ENCODE results near the gene SLC35E3.

SLC35E3 gene

DNA sequence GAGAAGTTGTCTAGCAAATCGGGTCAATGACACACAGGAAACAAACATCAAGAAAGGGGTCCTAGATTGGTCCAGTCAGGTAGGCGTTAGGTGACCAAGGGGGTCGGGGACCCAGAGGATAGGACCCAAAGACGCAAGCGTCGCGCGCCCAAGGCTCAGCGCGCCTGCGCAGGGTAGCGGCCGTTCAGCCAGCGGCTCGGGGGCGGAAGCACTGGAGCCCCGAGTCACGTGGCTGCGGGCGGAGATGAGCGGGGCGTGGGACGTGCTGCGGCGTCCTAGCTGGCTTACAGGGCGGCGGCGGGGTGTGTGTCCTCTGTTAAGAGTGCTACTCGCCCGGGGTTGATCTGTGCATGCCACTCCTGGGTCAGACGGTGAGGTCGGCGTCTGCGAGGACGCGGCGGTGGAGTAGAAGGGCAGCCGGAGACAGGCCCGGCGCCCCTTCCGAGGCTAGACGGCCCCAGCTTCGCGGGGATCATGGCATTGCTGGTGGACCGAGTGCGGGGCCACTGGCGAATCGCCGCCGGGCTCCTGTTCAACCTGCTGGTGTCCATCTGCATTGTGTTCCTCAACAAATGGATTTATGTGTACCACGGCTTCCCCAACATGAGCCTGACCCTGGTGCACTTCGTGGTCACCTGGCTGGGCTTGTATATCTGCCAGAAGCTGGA lies at the start of gene SLC35E3:
Gene SLC35E3 (plus strand): TSS at position 273 of the 668 bp plus-strand sequence. CDS start 202 bp downstream, at position 475.
- DNase-seq: peak; percentile 87

DNA sequence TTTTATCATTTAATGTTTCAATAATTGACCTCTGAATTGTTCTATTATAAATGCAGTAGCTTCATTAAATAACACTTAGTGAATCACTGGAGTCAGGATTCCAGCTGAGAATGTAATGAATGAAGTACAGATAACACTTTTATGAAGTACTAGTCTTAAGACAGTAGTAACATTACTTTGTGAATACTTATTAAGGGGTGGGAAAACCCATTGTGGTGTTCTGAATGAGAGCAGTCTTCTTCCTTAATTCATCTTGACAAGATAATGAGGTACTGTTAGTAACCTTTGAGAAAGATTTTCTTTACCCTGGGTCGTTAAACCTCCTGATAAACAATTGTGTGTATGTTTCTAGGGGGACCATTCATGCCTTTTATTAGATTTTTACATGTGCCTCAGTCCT lies 46.5 kb upstream of the SLC35E3 start:
- DNase-seq: no peak

DNA sequence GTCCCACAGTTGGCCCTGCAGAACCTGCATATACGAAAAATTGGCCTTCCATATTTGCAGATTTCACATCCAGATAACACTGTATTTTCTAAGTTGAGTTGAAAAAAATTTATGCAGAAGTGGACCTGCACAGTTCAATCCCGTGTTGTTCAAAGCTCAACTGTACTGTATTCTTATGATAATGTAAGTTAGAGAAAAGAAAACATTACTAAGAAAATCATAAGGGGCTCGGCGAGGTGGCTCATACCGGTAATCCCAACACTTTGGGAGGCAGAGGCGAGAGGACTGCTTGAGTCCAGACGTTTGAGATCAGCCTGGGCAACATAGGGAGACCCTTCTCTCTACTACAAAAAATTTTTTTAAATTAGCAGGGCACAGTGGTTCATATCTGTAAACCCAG lies 18.2 kb upstream of the SLC35E3 start:
- no peak for DNase-seq

DNA sequence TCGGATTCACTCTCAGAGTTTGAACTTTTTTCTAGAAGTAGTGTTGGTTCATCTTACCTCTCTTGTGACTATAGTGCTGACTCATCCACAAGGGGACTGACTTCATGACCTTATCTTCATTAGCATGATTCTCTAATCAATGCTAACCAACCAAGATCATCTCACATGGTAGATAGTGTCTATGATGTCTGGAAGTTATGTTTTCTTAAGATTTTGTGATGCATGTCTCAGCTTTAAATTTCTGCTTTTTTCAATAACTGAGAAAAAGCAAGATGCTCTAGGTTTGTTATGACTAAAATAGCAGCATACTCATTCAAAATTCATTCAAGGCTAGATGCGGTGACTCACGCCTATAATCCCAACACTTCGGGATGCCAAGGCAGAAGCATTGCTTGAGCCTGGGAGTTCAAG lies 12.3 kb upstream of the SLC35E3 start:
- no peak for DNase-seq

DNA sequence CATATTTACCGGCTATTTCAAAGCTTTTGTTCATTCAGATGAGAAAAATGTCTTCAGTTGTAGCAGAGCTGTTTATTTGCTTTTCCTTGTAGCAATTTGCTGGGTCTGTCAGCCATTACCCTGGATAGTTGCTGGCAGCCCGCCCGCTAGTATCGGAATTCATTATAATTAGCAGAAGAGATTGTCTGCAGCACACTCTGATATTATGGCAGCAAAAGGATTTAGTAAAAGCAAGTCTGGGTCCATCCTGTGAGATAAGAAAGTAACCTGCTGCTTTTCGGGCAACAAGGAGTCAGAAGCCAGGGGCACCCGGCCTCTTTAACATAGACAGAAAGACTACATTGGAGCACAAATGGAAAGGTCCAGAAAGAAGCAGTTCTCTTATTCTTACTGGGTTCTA lies 6.1 kb upstream of the SLC35E3 start:
- no peak for DNase-seq

DNA sequence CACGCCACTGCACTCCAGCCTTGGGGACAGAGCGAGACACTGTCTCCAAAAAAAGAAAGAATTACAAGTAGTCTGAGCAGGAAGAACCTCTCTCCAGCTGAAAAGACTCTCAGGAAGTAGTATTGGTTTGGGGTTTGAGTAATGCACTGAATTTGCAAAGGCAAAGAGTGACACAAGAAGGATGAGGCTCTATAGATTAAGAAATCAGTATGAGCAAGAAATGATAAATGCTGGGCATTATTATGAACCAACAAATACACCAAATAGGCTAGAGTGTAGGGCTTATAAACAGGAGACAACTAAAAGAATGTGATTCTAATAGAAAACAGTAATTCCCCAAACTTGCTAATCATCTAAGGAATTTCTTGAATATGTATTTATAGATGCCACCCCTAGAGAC lies 2.6 kb upstream of the SLC35E3 start:
- DNase-seq: no peak

DNA sequence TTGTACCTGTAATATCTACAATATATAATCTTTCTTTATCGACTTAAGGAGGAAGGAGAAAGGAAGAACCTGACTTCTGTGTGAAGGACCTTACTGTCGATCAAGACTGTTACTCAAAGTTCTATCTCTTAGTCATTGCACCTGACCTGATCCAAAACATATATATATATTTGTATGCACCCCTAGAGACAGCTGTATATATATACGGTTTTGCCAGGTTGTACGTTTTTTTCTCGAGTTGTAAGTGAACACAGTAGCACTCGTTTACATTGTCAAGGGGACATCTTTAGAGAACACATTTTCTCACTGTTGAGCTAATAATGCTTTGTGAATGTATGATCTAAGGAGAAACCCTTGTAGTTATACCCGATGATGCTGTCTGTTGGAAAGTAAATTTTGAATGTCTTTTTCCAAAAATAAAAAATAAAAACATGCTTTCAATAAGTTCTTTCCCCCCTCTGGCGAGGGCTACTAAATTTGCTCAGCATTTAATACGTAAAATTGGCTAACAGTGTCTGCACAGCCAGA lies 536 bp upstream of the SLC35E3 start:
- no peak for DNase-seq

DNA sequence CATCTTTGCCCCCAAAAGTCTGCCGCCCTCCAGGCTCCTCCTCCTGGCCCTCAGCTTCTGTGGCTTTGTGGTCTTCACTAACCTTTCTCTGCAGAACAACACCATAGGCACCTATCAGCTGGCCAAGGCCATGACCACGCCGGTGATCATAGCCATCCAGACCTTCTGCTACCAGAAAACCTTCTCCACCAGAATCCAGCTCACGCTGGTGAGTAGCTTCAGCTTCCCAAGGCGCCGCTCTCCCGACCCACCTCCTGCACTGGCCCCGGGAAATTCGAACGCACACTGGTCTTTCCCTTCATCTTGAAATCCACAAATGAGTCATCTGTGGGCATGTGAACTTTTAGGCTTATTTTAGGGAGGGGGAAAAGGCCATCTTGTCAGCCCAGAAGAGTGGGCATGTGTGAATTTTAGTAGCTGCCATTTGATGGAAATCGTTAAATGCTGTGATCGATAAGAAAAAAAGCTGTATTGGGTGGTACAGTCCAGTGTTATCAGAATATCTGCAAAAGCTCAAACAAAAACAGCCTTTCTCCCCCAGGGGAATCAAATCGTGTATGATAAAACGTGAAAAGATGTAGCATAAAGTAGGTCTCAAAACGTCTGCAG lies 700 bp downstream of the SLC35E3 start:
- DNase-seq: peak; percentile 4 to 11

DNA sequence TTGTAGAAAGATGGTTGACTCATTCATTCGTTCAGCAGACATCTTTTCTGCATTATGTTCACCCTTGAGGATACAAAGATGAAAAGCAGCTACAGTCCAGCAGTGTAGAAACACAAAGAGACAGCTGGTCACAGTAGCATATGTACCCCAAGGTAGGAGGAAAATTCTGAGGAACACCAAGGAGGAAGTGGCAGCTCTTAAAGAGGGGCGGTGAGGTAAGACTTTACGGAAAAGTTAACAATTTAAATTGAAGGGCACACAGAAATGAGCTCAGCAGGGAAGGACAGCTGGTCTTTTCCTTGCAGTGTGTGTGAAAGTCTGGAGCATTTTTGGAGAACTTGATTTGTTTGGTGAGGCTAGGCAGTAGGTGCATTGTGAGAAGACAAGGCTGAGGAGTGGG lies 3.5 kb downstream of the SLC35E3 start:
- DNase-seq: no peak

DNA sequence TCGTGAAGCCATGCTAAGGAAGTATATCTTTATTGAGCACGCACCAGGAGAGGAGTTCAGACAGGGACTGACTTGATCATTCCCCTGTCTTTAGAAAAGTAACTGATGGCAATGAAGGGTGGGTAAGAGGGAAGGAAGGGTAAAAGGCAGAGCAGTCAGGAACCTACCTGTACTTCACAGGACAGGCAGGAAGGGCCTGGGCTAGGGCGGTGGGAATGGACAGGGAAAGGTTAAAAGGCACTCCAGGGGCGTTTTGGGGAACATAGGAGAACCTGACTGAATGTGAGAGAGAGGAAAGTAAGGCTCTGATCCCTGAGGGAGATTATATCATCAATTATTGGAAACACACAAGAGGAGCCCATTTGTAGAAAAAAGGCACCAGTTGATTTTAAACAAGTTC lies 3.9 kb downstream of the SLC35E3 start:
- no peak for DNase-seq

DNA sequence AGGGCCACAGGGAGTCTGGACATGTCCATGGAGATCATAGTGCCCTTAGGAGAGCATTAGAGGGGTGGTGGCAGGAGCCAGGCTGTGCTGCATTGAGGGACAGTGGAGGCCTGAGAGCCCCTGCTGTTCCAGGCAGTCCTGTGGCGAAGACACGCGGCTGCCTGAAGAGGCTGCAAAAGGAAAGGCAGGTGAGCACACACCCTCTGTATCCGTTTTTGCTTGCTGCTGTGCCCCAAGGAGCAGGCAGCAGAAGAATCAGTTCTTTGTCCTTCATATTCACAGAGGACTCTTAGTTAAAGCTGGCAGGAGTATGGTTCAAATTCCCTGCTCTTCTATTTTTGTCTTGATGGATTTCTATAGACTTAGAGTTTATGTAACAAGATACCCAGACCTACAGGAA lies 4.5 kb downstream of the SLC35E3 start:
- DNase-seq: no peak

DNA sequence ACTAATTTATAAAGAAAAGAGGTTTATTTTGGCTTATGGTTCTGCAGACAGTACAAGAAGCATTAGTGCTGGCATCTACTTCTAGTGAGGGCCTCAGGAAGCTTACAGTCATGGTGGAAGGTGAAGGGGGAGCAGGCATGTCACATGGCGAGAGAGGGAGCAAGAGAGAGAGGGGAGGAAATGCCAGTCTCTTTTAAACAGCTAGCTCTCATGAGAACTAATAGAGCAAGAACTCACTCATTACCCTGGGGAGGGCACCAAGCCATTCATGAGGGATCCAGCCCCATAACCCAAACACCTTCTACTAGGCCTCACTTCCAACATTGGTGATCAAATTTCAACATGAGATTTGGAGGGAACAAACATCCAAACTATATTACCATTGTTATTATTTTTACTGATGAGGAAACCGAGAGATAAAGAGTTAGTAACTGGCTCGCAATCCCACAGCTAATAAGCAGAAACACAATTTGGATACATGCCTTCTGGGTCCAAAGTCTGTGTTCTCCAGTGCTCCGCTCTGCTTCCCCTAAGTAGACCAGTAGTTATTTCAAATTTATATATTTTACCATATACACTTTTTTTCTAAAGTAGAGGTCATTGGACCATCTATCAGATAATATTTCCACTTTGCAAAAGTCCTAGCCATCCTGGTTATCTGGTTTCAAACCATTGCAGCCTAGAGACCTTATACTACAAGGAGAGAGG lies 9.7 kb downstream of the SLC35E3 start:
- DNase-seq: no peak

DNA sequence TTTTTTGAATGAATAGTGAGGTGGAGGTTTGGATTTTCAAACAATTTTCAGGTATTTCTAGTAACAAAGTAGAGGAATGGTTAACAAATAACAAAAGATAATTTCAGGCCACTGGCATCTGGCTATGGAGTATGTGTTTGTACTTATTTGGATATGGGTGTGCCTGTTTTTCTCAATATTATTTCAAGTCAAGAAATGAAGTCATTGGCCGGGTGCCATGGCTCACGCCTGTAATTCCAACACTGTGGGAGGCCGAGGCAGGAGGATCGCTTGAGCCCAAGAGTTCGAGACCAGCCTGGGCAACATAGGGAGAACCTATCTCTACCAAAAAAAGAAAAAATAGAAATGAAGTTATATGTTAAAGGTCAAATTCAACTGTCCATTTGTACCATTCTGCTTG lies 13.9 kb downstream of the SLC35E3 start:
- DNase-seq: no peak

DNA sequence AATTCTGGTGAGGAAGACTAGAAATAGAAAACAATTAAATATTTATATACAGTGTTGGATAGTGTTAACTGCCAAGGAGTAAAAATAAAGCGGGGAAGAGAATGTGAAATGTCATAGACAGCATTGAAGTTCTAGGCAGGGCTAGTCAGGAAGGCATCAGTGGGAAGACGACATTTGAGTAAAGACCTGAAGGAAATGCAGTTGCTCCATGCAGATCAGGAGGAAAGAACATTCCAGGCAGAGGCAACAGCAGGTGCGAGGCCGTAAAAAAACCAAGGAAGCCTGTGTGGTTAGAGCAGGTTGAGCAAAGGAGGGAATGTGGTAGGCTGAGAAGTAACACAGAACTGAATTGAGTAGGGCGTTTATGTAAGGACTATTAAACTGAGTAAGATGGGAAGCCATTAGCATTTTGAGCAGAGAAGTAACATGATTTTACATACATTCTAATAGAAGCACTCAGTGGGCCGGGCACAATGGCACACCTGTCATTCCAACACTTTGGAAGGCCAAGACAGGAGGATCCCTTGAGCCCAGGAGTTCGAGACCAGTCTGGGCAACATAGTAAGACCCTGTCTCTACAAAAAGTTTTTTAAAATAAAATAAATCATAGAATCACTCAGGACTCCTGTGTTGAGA lies 14.9 kb downstream of the SLC35E3 start:
- DNase-seq: no peak

DNA sequence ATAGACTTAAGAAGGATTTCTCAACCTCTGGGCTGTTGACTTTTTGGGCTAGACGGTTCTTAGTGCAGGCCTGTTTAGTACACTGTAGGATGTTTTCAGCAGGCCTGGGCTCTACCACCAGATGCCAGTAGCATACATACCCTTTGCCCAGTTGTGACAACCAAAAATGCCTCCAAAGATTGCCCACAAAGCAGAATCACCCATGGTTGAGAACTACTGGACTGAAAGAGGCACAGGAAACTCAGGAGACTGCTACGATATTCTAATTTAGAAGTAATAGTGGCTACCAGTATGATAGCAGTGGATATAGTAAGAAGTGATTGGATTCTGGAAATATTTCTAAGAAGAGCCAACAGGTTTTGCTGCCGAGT lies 15.5 kb downstream of the SLC35E3 start:
- no peak for DNase-seq

DNA sequence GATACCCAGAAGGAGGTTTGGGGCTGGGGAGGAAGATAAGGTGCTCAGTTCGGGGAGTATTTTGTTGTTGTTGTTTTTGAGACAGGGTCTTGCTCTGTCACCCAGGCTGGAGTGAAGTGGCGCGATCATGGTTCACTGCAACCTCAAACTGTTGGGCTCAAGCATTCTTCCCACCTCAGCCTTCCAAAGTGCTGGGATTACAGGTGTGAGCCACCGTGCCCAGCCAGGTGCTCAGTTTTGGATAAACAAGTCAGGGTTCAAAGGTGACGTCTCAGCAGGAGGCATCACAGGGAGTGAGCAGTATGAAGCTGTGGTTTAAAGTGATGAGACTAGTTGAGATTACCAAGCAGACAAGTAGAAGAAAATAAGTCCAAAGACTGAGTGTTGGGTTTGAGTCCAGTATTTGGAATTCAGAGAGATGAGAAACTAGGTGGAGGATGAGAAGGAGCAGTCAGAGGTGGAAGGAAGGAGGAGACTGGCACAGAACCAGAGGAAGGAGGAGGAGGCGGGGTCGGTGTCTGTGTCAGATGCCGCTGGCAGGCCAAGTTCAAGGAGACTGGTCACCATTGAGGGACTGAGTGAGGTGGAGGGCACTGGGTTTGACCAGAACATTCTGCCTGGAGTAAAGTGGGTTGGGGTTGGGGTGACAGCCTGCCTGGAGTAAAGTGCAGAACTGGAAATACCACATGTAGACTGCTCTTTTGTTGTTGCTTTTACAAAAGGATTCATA lies 16.1 kb downstream of the SLC35E3 start:
- DNase-seq: no peak

DNA sequence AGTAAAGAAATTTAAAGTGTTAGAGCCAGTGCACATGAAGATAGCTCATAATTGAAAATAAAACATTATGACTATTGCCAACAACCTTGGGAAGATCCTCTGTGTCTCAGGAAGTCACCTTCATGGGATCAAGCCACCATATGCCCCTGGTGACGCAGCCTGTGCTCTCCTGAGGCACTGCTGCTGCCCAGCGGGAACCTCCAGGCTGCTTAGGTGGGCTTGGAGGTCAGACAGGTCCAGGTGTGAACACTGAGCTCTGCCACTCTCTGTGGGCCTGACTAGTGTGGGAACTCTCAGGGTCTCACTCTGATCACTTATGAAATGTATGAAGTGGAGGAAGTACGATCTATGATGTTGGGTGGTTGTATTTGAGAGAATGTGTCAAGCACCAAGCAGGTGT lies 16.7 kb downstream of the SLC35E3 start:
- DNase-seq: no peak

DNA sequence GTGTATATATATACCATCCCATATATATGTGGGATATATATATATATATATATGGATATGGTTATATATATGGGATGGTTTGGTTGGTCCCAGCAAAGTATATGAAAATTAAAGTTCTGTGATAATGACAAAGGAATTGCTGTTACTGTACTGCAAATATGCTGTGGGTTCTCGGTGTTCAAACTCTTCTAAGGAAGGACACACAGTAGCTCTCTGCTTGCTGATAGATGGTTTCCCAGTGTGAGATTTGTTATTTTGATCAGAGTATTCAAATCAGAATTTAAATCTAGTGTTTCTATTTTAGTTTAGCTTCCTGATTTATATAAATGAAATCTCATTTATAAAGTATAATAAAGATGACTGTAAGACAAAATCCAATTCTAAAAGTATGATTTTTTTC lies 19.7 kb downstream of the SLC35E3 start:
- no peak for DNase-seq

DNA sequence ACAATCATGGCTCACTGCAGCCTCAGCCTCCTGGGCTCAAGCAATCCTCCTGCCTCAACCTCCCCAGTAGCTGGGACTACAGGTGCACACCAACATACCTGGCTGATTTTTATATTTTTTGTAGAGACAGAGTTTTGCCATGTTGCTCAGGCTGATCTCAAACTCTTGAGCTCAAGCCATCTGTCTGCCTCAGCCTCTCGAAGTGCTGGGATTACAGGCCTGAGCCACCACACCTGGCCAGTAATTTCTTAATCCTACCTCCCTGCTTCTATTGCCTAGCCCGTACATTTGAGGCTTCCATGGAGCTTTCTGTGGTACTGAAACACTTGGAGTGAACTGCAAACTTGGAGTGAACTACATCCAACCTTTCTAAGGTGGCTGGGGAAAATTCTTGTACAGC lies 20.7 kb downstream of the SLC35E3 start:
- DNase-seq: no peak

DNA sequence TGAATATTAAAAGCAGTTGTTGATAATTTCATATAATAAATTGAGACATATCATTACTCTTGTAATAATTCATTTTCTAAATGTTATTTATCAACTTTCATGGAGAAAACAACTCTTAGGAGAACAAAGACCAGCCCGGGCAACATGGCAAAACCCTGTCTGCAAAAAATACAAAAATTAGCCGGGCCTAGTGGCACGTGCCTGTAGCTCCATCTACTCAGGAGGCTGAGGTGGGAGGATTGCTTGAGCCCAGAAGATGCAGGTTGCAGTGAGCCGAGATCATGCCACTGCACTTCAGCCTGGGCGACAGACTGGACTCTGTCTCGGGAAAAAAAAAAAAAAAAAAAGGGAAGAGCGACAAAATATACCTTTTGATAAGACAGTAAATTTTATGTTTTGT lies 21.2 kb downstream of the SLC35E3 start:
- no peak for DNase-seq

DNA sequence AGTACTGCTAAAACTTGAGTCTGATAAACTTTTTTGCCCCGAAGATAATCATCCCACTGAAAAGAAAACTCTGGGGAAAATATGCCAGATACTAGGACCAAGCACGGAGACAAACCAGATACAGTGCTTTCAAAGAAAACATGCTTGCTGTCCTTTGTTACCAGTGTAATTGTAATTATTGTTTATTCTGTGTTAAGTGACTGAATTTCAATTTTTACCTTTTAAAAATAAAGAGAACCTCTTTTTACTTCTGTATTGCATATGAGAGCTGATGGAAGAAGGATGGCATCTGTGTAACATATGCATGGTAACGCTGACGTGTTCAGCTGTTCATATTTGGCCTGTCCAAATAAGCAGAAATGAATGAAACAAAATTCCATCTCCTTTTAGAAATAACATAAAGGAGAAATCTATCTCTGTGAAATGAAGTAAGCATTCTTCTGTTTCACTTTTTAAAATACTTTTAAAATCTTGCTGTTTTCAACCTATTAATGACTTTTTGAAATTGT lies 22.5 kb downstream of the SLC35E3 start:
- no peak for DNase-seq

DNA sequence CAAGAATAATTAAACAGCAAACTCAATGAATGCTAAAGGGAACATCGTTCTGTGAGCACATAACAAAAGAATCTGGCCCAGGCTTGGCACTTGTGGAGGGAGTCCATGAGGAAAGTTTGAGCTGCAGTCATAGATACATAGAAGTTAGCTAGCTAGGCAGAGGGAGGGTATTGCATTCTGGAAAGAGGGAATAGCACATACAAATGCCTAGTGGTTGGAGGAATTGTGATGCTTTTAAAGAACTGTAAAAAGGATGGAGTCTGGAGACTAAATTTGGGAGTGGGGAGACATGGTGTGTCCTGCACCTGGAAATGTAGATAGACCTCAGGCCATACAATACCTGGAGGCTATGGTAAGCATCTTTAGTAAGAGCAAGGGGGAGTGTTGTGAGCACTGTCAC lies 24.0 kb downstream of the SLC35E3 start:
- DNase-seq: no peak

Data from stimulated activated CD4-positive, alpha-beta T cell treated with anti-CD3 and anti-CD28 coated beads, Interleukin-4, amount 100 ng/mL, for 4 hours (primary cell).